GM23338 (cell line): ENCODE measurements around the gene RSPH4A. TPM values are rescaled to one million over a fixed set of nuclear protein-coding genes. Genes with fewer than 3 reads are reported as not detected.

ENCODE experiments used
- EZH2 ChIP-seq: fragments of 200-600 bp; sonication (generic); IDR thresholded peaks from one replicate; pipeline ENCODE4 v1.8.0; 2017; ENCODE audit warnings: antibody characterized with exemption, mild to moderate bottlenecking, low read depth; ENCODE audit not compliant: unreplicated experiment
- NANOG ChIP-seq: IDR thresholded peaks from 2 replicates; pipeline ENCODE4 v1.6.1; 2016; ENCODE audit warnings: antibody characterized with exemption, borderline replicate concordance
- STAT1 ChIP-seq: IDR thresholded peaks from one replicate; pipeline ENCODE4 v1.6.1; 2016; ENCODE audit warnings: antibody characterized with exemption; ENCODE audit not compliant: unreplicated experiment
- ZNF114 ChIP-seq: fragments of 250-450 bp; sonication (Bioruptor Pico); IDR thresholded peaks from 2 replicates; pipeline ENCODE4 v1.5.0; 2020; ENCODE audit warnings: mild to moderate bottlenecking, moderate library complexity
- ZNF331 ChIP-seq: fragments of 250-450 bp; sonication (Bioruptor Pico); IDR thresholded peaks from 2 replicates; pipeline ENCODE4 v1.5.0; 2020; ENCODE audit warnings: low read depth, mild to moderate bottlenecking, moderate library complexity
- ZNF462 ChIP-seq: fragments of 250-450 bp; sonication (Bioruptor Pico); IDR thresholded peaks from 2 replicates; pipeline ENCODE4 v1.5.0; 2020; ENCODE audit warnings: mild to moderate bottlenecking, moderate library complexity
- polyA plus RNA-seq: library from polyadenylated mRNA; unstranded; fragments of >200 nt; fragmentation: Nextera tagmentation; extraction: Ambion mirVana; gene quantifications from 2 replicates; pipeline ENCODE4 v1.2.1, GENCODE V29; 2016
- total RNA-seq: library from RNA; depleted of rRNA; stranded (reverse); fragments of >200 nt; shearing (Covaris generic); gene quantifications from 2 replicates; pipeline ENCODE4 v1.2.3, GENCODE V29; 2014
- TF ChIP-seq, protein P1 (sequence below): IDR thresholded peaks from one replicate; pipeline ENCODE4 v1.6.1; 2018; ENCODE audit warnings: antibody characterized with exemption; ENCODE audit not compliant: unreplicated experiment
- TF ChIP-seq, protein P2 (sequence below), 2 experiments: fragments of 200-600 bp in 1 of 2; sonication (generic) in 1 of 2; conservative IDR thresholded peaks; 2 replicates each; pipeline versions ENCODE4 v1.5.1 to v1.6.1; 2016 to 2017; ENCODE audit warnings: antibody characterized with exemption in 2 of 2, low read depth in 2 of 2, mild to moderate bottlenecking in 2 of 2, moderate library complexity in 1 of 2

RSPH4A gene
- total and polyA plus RNA-seq, 2 experiments from 2014 or later: 0.52 to 1.0 TPM

DNA sequence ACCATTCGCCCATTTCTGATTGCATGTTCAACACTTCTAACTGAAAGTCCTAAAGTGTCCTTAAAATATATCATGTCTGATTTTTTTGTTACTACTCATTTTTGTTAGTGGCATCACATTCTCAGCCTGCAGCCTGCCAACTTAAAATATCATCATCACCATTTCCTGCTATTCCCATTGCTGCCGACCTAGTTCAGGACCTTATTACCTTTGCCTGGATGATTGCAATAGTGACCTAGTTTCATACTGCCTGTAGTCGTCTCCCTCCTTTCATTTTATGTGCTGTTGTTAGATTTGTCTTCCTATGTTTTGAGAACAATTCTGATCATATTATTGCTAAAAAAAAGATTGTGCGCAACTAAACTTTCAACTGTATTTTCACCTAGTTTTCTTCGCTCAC lies 38.8 kb upstream of the RSPH4A start (continued):
- TF ChIP-seq ZNF462 (CRISPR knock-in tag) (no peak), STAT1 (no peak), ZNF114 (CRISPR knock-in tag) (no peak), NANOG (no peak), EZH2 (no peak), ZNF331 (no peak)
- TF ChIP-seq, protein P1, sequence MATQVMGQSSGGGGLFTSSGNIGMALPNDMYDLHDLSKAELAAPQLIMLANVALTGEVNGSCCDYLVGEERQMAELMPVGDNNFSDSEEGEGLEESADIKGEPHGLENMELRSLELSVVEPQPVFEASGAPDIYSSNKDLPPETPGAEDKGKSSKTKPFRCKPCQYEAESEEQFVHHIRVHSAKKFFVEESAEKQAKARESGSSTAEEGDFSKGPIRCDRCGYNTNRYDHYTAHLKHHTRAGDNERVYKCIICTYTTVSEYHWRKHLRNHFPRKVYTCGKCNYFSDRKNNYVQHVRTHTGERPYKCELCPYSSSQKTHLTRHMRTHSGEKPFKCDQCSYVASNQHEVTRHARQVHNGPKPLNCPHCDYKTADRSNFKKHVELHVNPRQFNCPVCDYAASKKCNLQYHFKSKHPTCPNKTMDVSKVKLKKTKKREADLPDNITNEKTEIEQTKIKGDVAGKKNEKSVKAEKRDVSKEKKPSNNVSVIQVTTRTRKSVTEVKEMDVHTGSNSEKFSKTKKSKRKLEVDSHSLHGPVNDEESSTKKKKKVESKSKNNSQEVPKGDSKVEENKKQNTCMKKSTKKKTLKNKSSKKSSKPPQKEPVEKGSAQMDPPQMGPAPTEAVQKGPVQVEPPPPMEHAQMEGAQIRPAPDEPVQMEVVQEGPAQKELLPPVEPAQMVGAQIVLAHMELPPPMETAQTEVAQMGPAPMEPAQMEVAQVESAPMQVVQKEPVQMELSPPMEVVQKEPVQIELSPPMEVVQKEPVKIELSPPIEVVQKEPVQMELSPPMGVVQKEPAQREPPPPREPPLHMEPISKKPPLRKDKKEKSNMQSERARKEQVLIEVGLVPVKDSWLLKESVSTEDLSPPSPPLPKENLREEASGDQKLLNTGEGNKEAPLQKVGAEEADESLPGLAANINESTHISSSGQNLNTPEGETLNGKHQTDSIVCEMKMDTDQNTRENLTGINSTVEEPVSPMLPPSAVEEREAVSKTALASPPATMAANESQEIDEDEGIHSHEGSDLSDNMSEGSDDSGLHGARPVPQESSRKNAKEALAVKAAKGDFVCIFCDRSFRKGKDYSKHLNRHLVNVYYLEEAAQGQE: no peak
- TF ChIP-seq, protein P2, sequence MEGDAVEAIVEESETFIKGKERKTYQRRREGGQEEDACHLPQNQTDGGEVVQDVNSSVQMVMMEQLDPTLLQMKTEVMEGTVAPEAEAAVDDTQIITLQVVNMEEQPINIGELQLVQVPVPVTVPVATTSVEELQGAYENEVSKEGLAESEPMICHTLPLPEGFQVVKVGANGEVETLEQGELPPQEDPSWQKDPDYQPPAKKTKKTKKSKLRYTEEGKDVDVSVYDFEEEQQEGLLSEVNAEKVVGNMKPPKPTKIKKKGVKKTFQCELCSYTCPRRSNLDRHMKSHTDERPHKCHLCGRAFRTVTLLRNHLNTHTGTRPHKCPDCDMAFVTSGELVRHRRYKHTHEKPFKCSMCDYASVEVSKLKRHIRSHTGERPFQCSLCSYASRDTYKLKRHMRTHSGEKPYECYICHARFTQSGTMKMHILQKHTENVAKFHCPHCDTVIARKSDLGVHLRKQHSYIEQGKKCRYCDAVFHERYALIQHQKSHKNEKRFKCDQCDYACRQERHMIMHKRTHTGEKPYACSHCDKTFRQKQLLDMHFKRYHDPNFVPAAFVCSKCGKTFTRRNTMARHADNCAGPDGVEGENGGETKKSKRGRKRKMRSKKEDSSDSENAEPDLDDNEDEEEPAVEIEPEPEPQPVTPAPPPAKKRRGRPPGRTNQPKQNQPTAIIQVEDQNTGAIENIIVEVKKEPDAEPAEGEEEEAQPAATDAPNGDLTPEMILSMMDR (conservative IDR thresholded peaks at IDR 0.05; ENCODE audit: low read depth in 2 of 2): no peak
